ENCODE data around the gene MKLN1.

Gene MKLN1

GRCh38 chr7:131357282-131357880, 29.7 kb downstream of the MKLN1 start:
- Histone ChIP-seq H3K27me3 (ENCODE audit: low read length) (no peaks in the 10 kb centered on the region), H3K9me2 (replicated peaks; ENCODE audit: insufficient read depth, low read length) (no peaks in the 10 kb centered on the region), H3F3A (ENCODE audit: insufficient read depth) (no peaks in the 10 kb centered on the region), H4K20me1 (ENCODE audit: low read depth, low read length) (peaks cover 75% of the 10 kb centered on the region), H2AFZ (ENCODE audit: low read depth, low read length, severe bottlenecking) (no peak overlapping the region), H3K36me3 (ENCODE audit: low read length) (no peaks in the 10 kb centered on the region), H3K27ac (ENCODE audit: low read depth, low read length) (no peak overlapping the region), H3K79me2 (ENCODE audit: insufficient read depth, low read length) (peaks cover 76% of the 10 kb centered on the region), H3K4me3 (ENCODE audit: insufficient read depth, low read length, poor library complexity, severe bottlenecking) (no peak overlapping the region), H3K9me3 (ENCODE audit: insufficient read depth, low read length) (no peaks in the 10 kb centered on the region), H3K4me2 (ENCODE audit: low read depth, low read length, poor library complexity, severe bottlenecking) (no peak overlapping the region), H3K9ac (ENCODE audit: low read length) (no peak overlapping the region)
- TF ChIP-seq CTCF (IDR thresholded peaks at IDR 0.05; ENCODE audit: insufficient read depth, low read length, poor library complexity, severe bottlenecking) = no peak
- no peak for TF ChIP-seq EZH2phosphoT487 (conservative IDR thresholded peaks at IDR 0.05; ENCODE audit: low read length)

- Histone ChIP-seq H3K27ac (ENCODE audit: low read depth, low read length) (no peak overlapping the region), H4K20me1 (ENCODE audit: low read depth, low read length) (peaks cover 74% of the 10 kb centered on the region), H3K4me2 (ENCODE audit: low read depth, low read length, poor library complexity, severe bottlenecking) (no peak overlapping the region)
Observed at GRCh38 chr7:131358636-131359035, 31.0 kb downstream of the MKLN1 start.

GRCh38 chr7:131359136-131359776, 31.6 kb downstream of the MKLN1 start:
- Histone ChIP-seq H3K27ac (ENCODE audit: low read depth, low read length) (no peak overlapping the region), H3F3A (ENCODE audit: insufficient read depth) (no peaks in the 10 kb centered on the region), H3K27me3 (ENCODE audit: low read length) (no peaks in the 10 kb centered on the region), H3K79me2 (ENCODE audit: insufficient read depth, low read length) (peaks cover 88% of the 10 kb centered on the region), H3K4me2 (ENCODE audit: low read depth, low read length, poor library complexity, severe bottlenecking) (no peak overlapping the region), H3K36me3 (ENCODE audit: low read length) (no peaks in the 10 kb centered on the region), H4K20me1 (ENCODE audit: low read depth, low read length) (peaks cover 73% of the 10 kb centered on the region), H3K9me2 (replicated peaks; ENCODE audit: insufficient read depth, low read length) (no peaks in the 10 kb centered on the region), H3K4me3 (ENCODE audit: insufficient read depth, low read length, poor library complexity, severe bottlenecking) (no peak overlapping the region), H3K9me3 (ENCODE audit: insufficient read depth, low read length) (no peaks in the 10 kb centered on the region), H2AFZ (ENCODE audit: low read depth, low read length, severe bottlenecking) (no peak overlapping the region), H3K9ac (ENCODE audit: low read length) (no peak overlapping the region)
- TF ChIP-seq EZH2phosphoT487 (conservative IDR thresholded peaks at IDR 0.05; ENCODE audit: low read length) = no peak
- no peak for TF ChIP-seq CTCF (IDR thresholded peaks at IDR 0.05; ENCODE audit: insufficient read depth, low read length, poor library complexity, severe bottlenecking)

More at GRCh38 chr7:131358636-131359035, 31.0 kb downstream of the MKLN1 start:
- Histone ChIP-seq H3K4me3 (ENCODE audit: insufficient read depth, low read length, poor library complexity, severe bottlenecking) (no peak overlapping the region), H3F3A (ENCODE audit: insufficient read depth) (no peaks in the 10 kb centered on the region), H3K9me2 (replicated peaks; ENCODE audit: insufficient read depth, low read length) (no peaks in the 10 kb centered on the region), H3K9ac (ENCODE audit: low read length) (no peak overlapping the region), H3K9me3 (ENCODE audit: insufficient read depth, low read length) (no peaks in the 10 kb centered on the region), H3K27me3 (ENCODE audit: low read length) (no peaks in the 10 kb centered on the region), H3K36me3 (ENCODE audit: low read length) (no peaks in the 10 kb centered on the region), H2AFZ (ENCODE audit: low read depth, low read length, severe bottlenecking) (no peak overlapping the region), H3K79me2 (ENCODE audit: insufficient read depth, low read length) (peaks cover 88% of the 10 kb centered on the region)
- no peak for TF ChIP-seq CTCF (IDR thresholded peaks at IDR 0.05; ENCODE audit: insufficient read depth, low read length, poor library complexity, severe bottlenecking)
- TF ChIP-seq EZH2phosphoT487 (conservative IDR thresholded peaks at IDR 0.05; ENCODE audit: low read length) = no peak

All from SU-DHL-6 (cell line).